Activated T-cell treated with anti-CD3 and anti-CD28 coated beads for 24 hours (primary cell): Measurements from ENCODE around the gene GMCL2.
"Not testable (repeated sequence)": the region's sequence is repeated elsewhere in the genome, so short reads cannot be mapped to it uniquely, and the experiment has no call there.

Source experiments
- DNase-seq: peaks from one replicate; pipeline ENCODE4 v3.0.0-alpha.2; 2020; ENCODE audit warnings: low read depth

The GMCL2 gene

GRCh38 chr5:178187014-178187413 lies at the start of gene GMCL2:
Gene GMCL2, minus strand, starts transcription at chr5:178187371. Its CDS starts 72 bp downstream, at chr5:178187299.
- DNase-seq, result no peak

GRCh38 chr5:178236679-178237078 lies 49.5 kb upstream of the GMCL2 start:
- no peak for DNase-seq

GRCh38 chr5:178236126-178236525 lies 49.0 kb upstream of the GMCL2 start:
- DNase-seq, result no peak

GRCh38 chr5:178235588-178235974 lies 48.4 kb upstream of the GMCL2 start:
- no peak for DNase-seq

- DNase-seq, result peak; percentile 65
Measured at GRCh38 chr5:178234750-178235587, 47.8 kb upstream of the GMCL2 start.

- DNase-seq, result no peak
Measured at GRCh38 chr5:178234121-178234749, 47.1 kb upstream of the GMCL2 start.

GRCh38 chr5:178232920-178233429 lies 45.8 kb upstream of the GMCL2 start:
- DNase-seq, result no peak

- peak; percentile 58 for DNase-seq
Measured at GRCh38 chr5:178232124-178232919, 45.2 kb upstream of the GMCL2 start, which contains the start of gene PHYKPL. Gene PHYKPL, minus strand, starts transcription at chr5:178232802. Its CDS starts 252 bp downstream, at chr5:178232550.

- no peak for DNase-seq
Measured at GRCh38 chr5:178231539-178232123, 44.5 kb upstream of the GMCL2 start.

- no peak for DNase-seq
Measured at GRCh38 chr5:178230879-178231538, 43.8 kb upstream of the GMCL2 start.

- no peak for DNase-seq
Measured at GRCh38 chr5:178229861-178230260, 42.7 kb upstream of the GMCL2 start.

- not testable (repeated sequence) for DNase-seq
Measured at GRCh38 chr5:178229111-178229510, 41.9 kb upstream of the GMCL2 start.

- no peak for DNase-seq
Measured at GRCh38 chr5:178228609-178229008, 41.4 kb upstream of the GMCL2 start.

GRCh38 chr5:178227929-178228328 lies 40.8 kb upstream of the GMCL2 start:
- DNase-seq, result no peak

GRCh38 chr5:178227138-178227659 lies 40.0 kb upstream of the GMCL2 start:
- no peak for DNase-seq

- no peak for DNase-seq
Measured at GRCh38 chr5:178225174-178225573, 38.0 kb upstream of the GMCL2 start.

- no peak for DNase-seq
Measured at GRCh38 chr5:178224403-178224802, 37.2 kb upstream of the GMCL2 start.

- DNase-seq, result no peak
Measured at GRCh38 chr5:178223828-178224335, 36.7 kb upstream of the GMCL2 start.

- DNase-seq, result no peak
Measured at GRCh38 chr5:178223196-178223773, 36.1 kb upstream of the GMCL2 start.

- no peak for DNase-seq
Measured at GRCh38 chr5:178222292-178222691, 35.1 kb upstream of the GMCL2 start.

- DNase-seq, result no peak
Measured at GRCh38 chr5:178221853-178222252, 34.7 kb upstream of the GMCL2 start.
